GM18951 (cell line): Measurements from ENCODE around the gene SCLY.

Source experiments
- POLR2A ChIP-seq: IDR thresholded peaks from 4 replicates; pipeline ENCODE4 v1.6.1; 2011; ENCODE audit warnings: mild to moderate bottlenecking; ENCODE audit not compliant: insufficient read length, insufficient read depth; ENCODE audit errors: extremely low read depth
- in situ Hi-C: fragments of 300-500 bp; cut with MboI; formaldehyde crosslinking; loops from one replicate; pipeline ENCODE4 v1.12.0; 2022; ENCODE audit warnings: low sequenced_read_pairs, mixed read lengths, inconsistent platforms; ENCODE audit not compliant: unreplicated experiment

The SCLY gene

DNA sequence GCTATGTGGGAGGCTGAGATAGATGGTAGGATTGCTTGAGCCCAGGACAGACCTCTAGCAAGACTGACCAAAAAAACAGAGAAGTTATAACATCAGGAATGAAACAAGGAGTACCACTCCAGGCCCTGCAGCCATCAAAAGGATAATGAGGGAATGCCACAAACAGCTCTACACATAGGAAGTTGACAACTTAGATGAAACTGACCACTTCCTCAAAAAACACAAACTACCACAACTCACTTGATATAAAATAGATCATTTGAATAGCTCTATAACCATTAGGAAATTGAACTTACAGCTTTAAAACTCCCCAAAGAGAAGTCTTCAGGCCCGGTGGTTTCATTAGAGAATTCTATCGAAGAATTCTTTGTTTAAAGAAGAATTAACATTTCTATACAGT is 26.4 kb downstream of the SCLY start:
- in situ Hi-C loops, result no loop called here
- TF ChIP-seq POLR2A, result no peak

DNA sequence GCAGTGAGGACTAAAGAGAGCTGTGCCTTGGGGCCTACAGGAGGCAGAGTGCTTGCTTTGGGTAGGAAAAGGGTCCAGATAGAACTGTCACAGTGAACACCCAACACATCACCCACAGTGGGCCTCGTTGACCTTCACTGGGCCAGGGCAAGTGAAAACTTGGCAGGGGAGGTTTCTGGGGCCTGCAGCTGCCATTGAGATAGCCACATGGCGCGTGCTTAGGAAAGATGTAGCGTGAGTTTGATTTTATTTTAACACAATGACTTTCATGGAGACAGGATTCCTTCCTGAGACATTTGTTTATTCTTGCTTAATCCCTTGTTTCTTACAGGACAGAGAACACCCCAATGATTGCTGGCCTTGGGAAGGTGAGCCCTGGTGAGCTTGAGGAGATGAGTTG is 30.1 kb downstream of the SCLY start:
- no peak for TF ChIP-seq POLR2A
- in situ Hi-C loops, result no loop called here

DNA sequence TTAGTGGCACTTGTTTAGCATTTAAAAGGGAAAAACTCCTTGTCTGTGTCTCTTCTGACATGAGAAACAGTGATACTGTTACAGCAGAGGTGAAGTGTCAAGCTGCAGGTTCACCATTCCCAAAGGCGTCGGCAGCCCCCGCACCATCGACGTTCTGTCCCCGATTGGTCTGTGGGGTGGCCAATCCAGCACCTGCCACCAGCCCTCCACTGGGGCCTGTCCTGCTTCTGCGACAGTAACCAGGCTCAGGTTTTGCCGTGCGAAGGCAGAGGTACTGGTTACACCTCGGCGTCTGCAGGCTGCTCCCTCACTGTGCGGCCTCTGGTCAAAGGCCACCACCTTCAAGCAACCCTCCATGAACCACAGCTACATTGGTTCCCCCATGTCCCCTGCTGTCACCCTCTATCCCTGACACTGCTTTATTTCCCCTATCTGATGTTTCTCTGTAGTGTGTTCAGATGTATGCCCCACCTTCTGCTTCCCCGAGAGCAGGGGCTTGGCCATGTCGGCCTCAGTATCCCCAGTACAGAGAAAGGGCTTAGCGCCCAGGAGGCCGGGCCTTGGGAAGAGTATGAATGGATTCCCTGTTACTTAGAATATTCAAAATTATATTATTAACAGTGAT is 30.7 kb downstream of the SCLY start:
- in situ Hi-C loops, result no loop called here
- TF ChIP-seq POLR2A, result no peak

DNA sequence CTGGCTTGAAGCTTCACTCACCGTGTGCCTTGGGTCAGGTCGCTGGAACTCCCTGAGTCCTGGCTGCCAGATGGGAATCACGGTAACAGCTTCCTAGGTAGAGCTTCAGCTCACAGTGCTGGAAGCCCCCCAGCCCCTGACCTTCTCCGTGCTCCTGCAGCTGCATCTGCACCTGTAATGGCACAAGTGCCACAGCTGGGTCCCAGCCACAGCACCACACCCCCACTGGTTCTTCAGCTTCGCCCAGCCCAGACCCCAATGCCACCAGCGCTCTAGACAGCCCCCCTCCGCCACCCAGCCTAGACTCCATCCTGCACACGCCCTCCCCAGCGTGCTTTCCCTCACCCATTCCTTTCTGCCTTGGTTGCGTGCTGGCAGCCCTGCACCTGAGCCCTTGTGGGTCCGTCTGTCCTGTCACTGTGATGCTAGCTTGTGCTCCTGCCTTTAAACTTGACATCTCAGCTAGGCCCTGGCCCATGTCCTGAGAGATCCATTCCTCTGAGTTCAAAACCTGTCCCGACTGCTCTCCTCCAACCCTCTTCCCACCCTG is 31.8 kb downstream of the SCLY start:
- no peak for TF ChIP-seq POLR2A
- in situ Hi-C loops, result no loop called here

DNA sequence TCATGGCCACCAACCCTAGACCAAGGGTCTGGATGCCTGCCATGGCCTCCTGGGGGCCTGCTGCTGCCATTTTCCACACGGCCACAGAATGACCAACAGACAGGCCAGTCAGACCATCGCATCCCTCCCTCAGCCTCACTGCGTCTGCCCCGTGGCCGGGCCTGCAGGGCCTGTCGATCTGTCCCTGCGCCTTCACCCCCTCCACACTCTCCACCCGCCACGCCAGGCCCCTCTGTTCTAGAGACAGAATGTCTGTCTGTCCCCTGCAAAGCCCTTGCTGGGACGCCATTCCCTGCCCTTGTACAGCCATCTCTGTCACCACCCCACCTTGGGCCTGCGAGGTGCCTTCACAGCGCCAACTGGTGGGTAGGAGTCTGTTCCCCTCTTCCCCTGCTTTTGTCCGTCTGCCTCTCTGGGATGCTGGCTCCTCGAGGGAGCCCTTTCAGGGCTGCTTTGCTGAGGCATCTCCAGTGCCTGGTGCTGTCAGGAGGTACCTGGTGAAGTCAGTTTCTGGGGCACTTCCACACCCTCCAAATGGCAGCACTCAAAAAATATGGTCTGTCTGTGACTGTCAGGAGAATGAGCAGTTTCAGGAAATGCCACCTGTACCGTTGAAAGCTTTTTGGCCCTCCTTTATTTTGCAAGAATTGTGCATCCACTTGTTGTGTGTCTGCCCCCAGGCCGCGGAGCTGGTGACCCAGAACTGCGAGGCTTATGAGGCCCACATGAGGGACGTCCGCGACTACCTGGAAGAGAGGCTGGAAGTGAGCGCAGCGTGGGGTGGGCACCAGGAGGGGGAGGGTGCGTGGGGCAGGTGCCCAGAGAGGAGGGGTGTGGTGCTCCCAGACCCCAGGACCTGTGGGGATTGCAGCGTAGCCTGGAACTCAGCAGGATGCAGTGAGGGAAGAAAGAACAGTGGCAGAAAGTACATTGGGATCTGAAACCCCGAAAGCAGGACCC is 32.7 kb downstream of the SCLY start:
- peak; percentile 13 for TF ChIP-seq POLR2A
- in situ Hi-C loops, result no loop called here

DNA sequence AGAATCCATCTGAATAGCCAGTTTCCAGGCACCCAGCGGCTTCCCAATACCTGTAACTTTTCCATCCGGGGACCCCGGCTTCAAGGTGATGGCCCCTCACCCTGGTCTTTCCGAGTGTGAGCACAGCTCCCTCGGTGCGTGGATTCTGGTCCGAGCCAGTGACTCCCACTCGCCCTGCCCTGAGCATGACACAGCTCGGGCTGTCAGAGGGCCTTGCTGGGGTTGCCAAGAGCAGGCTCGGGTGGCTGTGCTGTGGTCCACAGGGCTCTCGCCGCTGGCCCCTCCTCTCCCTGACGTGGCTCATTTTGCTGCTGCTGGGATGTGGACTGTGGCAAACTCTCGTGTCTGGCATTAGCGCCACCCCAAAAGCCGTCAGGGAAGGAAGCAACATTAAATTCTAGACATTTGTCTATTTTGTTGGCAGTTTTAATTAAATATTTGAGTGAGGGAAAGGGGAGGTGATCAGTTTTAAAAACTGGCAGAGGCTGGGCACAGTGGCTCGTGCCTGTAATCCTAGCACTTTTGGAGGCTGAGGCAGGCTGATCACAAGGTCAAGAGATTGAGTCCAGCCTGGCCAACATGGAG is 33.7 kb downstream of the SCLY start:
- no peak for TF ChIP-seq POLR2A
- in situ Hi-C loops, result no loop called here

DNA sequence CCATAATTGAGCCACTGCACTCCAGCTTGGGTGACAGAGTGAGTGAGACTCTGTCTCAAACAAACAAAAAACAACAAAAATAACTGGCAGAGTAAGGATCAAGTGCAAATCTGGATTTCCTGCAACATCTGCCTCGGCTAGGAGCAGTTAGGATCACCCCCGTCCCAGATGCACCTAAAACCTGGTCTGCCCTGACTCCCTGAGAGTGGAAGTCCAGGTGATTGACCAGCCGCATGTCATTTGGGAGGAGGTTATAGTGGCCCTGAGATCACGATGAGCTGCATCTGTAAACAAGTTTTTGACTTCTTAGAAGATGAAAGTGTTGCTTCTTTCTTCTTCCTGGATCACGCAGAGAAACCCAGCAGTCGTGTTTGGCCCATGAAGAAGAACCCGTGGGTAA is 34.3 kb downstream of the SCLY start:
- in situ Hi-C loops, result no loop called here
- no peak for TF ChIP-seq POLR2A

DNA sequence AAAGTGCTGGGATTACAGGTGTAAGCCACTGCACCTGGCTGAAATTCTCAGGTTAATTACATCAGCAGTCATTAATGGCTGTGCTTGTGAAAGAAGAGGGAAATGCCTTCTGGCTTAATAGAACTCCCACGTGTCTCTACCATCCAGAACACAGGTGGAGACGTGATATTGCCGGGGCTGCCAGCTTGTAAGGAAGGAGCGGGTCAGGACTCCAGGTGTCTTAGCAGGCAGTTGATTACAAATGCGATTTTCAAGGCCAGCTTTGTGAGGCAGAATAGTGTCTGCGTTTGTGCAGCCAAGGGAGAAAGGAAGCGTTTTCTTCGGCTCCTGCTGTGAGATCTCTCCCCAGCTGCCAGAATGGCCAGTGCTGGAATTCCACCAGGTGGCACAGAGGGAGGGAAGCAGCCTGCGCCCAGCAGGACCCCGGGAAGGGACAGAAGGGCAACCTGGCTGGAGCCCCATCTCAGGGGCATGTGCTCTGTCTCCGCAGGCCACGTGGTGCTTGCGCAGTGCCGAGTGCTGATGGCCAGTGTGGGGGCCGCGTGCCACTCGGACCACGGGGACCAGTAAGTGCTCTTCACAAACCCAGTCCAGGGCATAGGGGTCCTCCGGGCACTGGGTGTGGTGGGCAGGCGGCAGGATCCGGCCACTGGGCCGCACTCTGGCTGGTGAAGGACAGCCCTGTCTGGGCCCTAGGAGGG is 35.7 kb downstream of the SCLY start:
- TF ChIP-seq POLR2A, result no peak
- in situ Hi-C loops, result no loop called here

DNA sequence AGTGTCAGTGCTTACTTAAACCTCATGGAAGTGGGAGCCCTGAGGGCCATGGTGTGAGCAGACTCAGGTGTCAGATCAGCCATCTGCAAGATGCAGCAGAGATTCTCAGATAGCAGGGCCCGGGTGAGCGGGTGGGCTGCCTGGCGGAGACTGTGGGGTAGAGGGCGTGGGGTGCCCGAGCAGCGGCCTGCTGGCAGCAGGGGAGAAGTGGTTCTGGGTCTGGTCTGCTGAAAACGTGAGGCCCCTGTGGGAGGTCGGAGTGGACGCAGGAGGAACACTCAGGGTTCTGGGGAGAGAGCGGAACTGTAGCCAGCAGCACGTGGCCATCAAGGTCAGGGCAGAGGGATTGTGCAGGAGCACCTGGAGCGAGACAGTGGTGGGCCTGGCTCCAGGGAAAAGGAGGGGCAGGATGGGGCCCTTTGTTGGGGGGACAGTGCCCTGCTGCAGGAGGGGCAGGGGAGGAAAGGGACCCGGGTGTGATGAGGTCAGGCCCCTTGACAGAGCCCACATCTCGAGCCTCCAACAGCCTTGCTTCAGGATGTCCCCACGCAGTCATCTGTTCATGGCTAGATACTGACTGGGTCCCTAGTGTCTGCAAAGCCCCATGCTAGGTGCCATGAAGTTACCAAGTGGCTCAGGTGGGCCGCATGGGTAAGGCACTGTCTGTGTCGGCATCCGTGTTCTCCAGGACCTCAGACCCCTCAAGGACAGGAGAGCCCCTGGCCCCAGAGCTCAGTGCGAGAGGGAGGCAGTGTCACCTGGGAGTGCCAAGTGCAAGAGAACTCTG is 36.6 kb downstream of the SCLY start:
- in situ Hi-C loops, result no loop called here

DNA sequence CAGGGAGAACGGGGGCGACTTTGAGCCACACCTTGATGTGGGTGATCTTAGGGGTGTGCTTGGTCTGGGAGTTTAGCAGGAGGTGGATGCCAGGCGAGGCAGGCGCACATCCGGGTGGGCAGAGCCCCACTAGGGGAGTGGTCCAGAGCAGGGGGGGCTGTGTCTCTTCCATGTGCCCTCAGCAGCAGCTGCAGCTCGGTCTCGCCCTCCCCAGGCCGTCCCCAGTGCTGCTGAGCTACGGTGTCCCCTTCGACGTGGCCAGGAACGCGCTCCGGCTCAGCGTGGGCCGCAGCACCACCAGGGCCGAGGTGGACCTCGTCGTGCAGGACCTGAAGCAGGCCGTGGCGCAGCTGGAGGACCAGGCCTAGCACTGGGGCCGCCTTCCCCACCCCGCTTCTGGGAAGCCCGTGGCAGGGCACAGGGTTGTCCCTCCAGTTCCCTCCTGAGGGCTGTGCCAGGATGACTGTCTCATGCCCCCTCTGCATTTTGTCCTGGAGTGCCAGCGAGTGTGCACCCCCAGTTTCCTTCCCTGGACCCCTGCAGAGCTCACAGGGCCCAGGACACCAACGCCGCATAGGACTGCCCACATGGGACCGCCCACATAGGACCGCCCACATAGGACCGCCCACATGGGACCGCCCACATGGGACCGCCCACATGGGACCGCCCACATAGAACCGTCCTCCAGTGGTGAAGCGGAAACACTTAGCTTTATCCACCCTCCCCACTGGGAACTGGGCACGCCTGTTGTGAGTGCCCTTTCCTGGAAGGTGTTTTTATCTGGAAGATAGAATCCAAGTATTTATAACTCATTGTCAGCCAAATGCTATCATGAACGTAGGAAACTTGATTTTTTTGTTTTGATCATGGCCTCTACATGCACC is 37.4 kb downstream of the SCLY start:
- in situ Hi-C loops, result no loop called here
- peak; percentile 31 for TF ChIP-seq POLR2A

More for the DNA sequence above, 36.6 kb downstream of the SCLY start:
- TF ChIP-seq POLR2A, result no peak
